K562 (cell line): ENCODE results near the gene CASP6. TPM values are rescaled to one million over a fixed set of nuclear protein-coding genes. Genes with fewer than 3 reads are reported as not detected.

Experiments
- BCLAF1 ChIP-seq, 2 experiments: fragments of 450-650 bp in 1 of 2; IDR thresholded peaks; 2 replicates each; pipeline ENCODE4 v1.6.1; 2011 to 2017; ENCODE audit warnings: low read depth in 2 of 2, antibody characterized with exemption in 1 of 2, borderline replicate concordance in 1 of 2, low read length in 1 of 2, mild to moderate bottlenecking in 1 of 2, mixed read lengths in 1 of 2; ENCODE audit not compliant: control insufficient read depth in 1 of 2
- FUS ChIP-seq: fragments of 200-400 bp; formaldehyde crosslinking; optimal IDR thresholded peaks from 2 replicates; pipeline ENCODE3; 2017; ENCODE audit warnings: low read depth, low read length
- GTF3C2 ChIP-seq: IDR thresholded peaks from 3 replicates; pipeline ENCODE4 v1.6.1; 2011; ENCODE audit warnings: borderline replicate concordance, mild to moderate bottlenecking, moderate library complexity; ENCODE audit not compliant: insufficient read length; ENCODE audit errors: extremely low read depth
- MEF2A ChIP-seq: IDR thresholded peaks from 2 replicates; pipeline ENCODE4 v1.6.1; 2011; ENCODE audit warnings: low read depth, mild to moderate bottlenecking, low read length, moderate library complexity; ENCODE audit not compliant: control insufficient read depth
- SMARCB1 ChIP-seq: IDR thresholded peaks from 2 replicates; pipeline ENCODE4 v1.6.1; 2011; ENCODE audit warnings: improper control_type of control experiment, low read depth; ENCODE audit not compliant: insufficient read length
- TAF15 ChIP-seq: fragments of 200-400 bp; formaldehyde crosslinking; IDR thresholded peaks from 2 replicates; pipeline ENCODE4 v1.6.1; 2017; ENCODE audit warnings: mild to moderate bottlenecking, low read depth, low read length, moderate library complexity
- TGIF2 ChIP-seq: sonication (generic); formaldehyde crosslinking; IDR thresholded peaks from 2 replicates; pipeline ENCODE4 v1.8.1; 2022; ENCODE audit warnings: mild to moderate bottlenecking, missing genetic modification reagents, moderate library complexity
- USF1 ChIP-seq: sonication (generic); formaldehyde crosslinking; IDR thresholded peaks from 2 replicates; pipeline ENCODE4 v1.9.0; 2022; ENCODE audit warnings: mild to moderate bottlenecking, missing genetic modification reagents
- polyA plus RNA-seq, 8 experiments: library from polyadenylated mRNA; depleted of rRNA in 4 of 8; stranded (reverse) in 5 of 8; unstranded in 3 of 8; fragments of >200 nt; fragmentation: Nextera tagmentation in 2 of 8; fragmentation: Illumina TruSeq in 1 of 8; extraction: Ambion mirVana in 2 of 8; extraction: Trizol in 1 of 8; gene quantifications; 2 replicates each; pipeline versions ENCODE4 v1.2.1 to v1.2.3, GENCODE V29; 2011 to 2014; ENCODE audit warnings: inconsistent platforms in 1 of 8, missing spikeins in 1 of 8
- total RNA-seq, 7 experiments: library from RNA; depleted of rRNA in 6 of 7; stranded (reverse); fragments of >200 nt in 6 of 7; fragmentation: Illumina TruSeq in 2 of 7; extraction: Trizol in 2 of 7; gene quantifications; 2 replicates each; pipeline versions ENCODE4 v1.2.1 to v1.2.3, GENCODE V29; 2011 to 2021; ENCODE audit warnings: low replicate concordance in 1 of 7

The CASP6 gene
- total and polyA plus RNA-seq, 9 of the 15 experiments (the other 6 are each of a cell fraction or from before 2014, with no cell fraction given): 20.8 to 72.7 (median 39.1) TPM

- TF ChIP-seq BCLAF1 (IDR thresholded peaks at IDR 0.05; ENCODE audit: borderline replicate concordance in 1 of 2, control insufficient read depth in 1 of 2, low read depth in 2 of 2, low read length in 1 of 2) (no peak), GTF3C2 (no peak), FUS (no peak), TAF15 (no peak), TGIF2 (CRISPR knock-in tag) (no peak), USF1 (no peak), MEF2A (no peak), SMARCB1 (no peak)
- TF ChIP-seq, all 486 proteins: peak for 0
Observed at GRCh38 chr4:109662771-109663170, 40.5 kb downstream of the CASP6 start (continued).
